GM13976 (cell line): ENCODE results near the gene HMBS.

Experiments
- DNase-seq: peaks from one replicate; pipeline ENCODE4 v3.0.0; 2012; ENCODE audit warnings: low spot score
- in situ Hi-C: fragments of 300-500 bp; cut with MboI; formaldehyde crosslinking; loops from one replicate; pipeline ENCODE4 v1.12.0; 2022; ENCODE audit warnings: low sequenced_read_pairs, mixed read lengths, inconsistent platforms; ENCODE audit not compliant: unreplicated experiment
- TF ChIP-seq, protein P1 (sequence below): IDR thresholded peaks from 2 replicates; pipeline ENCODE4 v1.5.1; 2012; ENCODE audit warnings: borderline replicate concordance, mild to moderate bottlenecking; ENCODE audit not compliant: insufficient read depth; ENCODE audit errors: extremely low read depth, missing control alignments, control extremely low read depth

The HMBS gene

DNA sequence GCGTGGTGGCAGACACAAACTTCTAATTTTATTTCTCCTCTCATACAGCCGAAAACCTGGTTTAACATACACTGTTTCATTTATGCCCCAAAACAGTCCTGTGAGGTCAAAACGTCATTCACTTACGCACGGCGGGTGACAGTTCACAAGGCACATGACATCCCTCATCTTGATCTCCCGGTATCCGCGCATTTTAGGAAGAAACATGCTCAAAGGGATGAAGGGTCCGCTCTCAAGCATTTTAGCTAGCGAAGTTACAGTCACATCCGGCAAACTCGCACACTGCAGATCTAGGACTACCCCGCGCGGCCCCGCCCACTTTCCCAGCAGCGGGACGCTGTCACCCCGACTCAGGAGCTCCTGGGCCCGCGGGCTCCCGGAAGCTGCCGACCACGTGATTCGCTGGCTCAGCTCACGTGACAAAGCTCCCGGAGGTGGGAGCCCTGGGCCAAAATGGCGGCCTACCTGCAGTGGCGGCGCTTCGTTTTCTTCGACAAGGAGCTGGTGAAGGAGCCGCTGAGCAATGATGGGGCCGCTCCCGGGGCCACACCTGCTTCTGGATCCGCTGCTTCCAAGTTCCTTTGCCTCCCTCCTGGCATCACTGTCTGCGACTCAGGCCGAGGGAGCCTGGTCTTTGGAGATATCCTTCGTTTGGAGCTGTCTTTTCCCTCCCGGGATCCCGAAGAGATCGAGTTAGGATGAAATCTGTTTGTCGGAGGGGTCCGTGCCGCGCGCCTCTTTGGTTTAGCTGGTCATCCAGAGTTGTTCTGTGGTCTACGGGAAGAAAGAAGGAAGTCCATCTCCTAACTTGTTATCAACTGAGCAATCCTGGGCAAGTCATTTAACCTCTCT lies 17.1 kb upstream of the HMBS start, which contains the start of gene VPS11:
Gene VPS11, plus strand, starts transcription at position 448 of the 852 bp plus-strand sequence. Its CDS starts 6 bp downstream, at position 454.
- TF ChIP-seq, protein P1, sequence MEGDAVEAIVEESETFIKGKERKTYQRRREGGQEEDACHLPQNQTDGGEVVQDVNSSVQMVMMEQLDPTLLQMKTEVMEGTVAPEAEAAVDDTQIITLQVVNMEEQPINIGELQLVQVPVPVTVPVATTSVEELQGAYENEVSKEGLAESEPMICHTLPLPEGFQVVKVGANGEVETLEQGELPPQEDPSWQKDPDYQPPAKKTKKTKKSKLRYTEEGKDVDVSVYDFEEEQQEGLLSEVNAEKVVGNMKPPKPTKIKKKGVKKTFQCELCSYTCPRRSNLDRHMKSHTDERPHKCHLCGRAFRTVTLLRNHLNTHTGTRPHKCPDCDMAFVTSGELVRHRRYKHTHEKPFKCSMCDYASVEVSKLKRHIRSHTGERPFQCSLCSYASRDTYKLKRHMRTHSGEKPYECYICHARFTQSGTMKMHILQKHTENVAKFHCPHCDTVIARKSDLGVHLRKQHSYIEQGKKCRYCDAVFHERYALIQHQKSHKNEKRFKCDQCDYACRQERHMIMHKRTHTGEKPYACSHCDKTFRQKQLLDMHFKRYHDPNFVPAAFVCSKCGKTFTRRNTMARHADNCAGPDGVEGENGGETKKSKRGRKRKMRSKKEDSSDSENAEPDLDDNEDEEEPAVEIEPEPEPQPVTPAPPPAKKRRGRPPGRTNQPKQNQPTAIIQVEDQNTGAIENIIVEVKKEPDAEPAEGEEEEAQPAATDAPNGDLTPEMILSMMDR, result no peak
- in situ Hi-C loops, result no loop called here
- peak; percentile 99 for DNase-seq

DNA sequence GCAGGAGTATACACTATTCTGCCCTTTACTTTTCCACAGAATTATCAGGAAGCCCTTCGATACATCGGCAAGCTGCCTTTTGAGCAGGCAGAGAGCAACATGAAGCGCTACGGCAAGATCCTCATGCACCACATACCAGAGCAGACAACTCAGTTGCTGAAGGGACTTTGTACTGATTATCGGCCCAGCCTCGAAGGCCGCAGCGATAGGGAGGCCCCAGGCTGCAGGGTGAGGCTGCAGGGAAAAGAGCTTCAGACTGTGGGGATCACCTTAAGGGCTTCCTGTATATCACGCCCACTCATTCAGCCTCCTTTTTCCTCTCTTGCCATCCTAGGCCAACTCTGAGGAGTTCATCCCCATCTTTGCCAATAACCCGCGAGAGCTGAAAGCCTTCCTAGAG lies 6.8 kb upstream of the HMBS start:
- TF ChIP-seq, protein P1, result no peak
- in situ Hi-C loops, result no loop called here
- DNase-seq, result no peak

DNA sequence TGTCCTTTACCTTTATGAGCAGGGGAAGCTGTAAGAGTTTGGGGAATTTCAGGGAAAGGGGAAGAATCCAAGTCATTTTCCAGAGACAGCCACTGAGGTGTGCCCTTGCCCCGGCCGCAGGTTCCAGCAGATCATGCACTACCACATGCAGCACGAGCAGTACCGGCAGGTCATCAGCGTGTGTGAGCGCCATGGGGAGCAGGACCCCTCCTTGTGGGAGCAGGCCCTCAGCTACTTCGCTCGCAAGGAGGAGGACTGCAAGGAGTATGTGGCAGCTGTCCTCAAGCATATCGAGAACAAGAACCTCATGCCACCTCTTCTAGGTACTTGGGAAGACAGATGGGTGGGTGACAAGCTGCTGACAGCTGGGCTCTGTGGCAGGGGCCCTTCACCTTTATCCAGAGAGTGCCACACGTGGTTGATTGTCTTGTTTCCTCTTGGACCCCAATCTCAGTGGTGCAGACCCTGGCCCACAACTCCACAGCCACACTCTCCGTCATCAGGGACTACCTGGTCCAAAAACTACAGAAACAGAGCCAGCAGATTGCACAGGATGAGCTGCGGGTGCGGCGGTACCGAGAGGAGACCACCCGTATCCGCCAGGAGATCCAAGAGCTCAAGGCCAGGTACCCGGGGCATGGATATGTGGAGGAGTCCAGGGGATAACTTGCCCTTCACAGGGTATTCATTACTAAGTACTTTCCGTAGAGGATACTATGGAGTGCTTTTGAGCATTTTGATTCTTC lies 5.8 kb upstream of the HMBS start:
- in situ Hi-C loops, result no loop called here
- TF ChIP-seq, protein P1, result no peak

DNA sequence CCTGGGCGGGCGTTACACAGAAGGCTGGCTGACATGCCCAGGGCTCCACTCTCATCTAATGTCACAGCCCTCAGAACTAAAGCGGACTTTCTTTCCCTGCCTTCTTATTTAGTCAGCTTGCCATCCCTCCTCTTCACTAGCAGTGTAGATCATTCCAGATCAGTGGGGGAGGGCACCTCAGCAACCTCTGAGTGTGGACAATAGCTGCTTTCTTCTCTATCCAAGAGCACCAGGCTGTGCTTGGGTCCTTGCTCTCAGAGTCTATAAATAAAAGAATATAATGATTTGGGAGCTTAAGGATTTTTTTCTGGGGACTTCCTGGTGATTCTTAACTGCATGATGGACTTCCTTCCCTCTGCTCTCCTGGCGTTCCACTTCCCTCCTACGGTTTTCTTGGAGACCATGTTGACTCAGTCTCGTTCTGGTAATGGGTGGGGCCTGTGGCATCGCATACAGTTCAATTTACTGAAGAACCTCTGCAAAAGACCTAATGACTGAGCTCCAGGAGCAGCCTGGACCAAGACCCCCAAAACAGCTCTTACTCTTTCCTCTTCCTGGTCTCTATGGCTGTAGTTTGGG lies 2.9 kb upstream of the HMBS start:
- in situ Hi-C loops, result no loop called here
- DNase-seq, result no peak
- TF ChIP-seq, protein P1, result no peak

More for the DNA sequence above, 5.8 kb upstream of the HMBS start:
- DNase-seq, result no peak

DNA sequence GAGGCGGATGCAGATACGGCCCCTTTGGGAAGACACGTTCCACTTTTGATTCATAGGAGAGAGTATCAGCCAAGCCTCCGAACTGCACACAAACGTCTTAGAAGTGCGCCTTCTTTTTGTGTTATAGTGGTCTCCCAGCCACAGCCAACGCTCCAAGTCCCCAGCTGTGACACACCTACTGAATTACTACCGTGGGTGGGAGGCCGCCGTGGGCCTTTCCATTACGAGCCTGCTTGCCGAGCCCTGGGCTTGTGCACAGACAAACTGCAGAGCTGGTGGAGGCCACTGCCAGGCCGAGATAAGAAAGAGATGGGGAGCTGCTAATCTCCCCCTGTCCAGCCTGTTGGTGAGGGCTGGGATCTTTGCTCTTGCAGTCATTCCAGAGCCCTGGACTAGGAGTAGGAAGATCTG lies 761 bp downstream of the HMBS start:
- DNase-seq, result peak; percentile 54
- TF ChIP-seq, protein P1, result no peak
- in situ Hi-C loops, result no loop called here

DNA sequence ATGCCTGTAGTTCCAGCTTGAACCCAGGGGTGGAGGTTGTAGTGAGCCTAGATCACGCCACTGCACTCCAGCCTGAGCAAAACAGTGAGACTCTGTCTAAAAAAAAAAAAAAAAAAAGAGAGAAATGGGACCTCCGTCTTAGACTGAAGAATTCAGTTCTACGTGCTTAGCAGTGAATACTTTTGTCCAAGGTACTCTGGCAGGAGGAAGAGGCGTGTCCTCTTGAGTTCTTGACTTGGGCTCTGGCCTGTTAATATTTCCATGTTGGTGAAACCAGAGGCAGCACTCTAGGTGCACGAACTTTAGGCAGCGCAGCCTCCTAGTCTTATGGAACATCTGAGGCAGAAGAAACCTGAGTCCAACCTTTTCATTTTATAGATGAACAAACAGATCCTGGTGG lies 2.4 kb downstream of the HMBS start:
- TF ChIP-seq, protein P1, result no peak
- DNase-seq, result no peak
- in situ Hi-C loops, result no loop called here
